Activated CD8-positive, alpha-beta T cell treated with anti-CD3 and anti-CD28 coated beads for 36 hours (primary cell): ENCODE results near the gene PDCD6IP. TPM values are rescaled to one million over a fixed set of nuclear protein-coding genes. Genes with fewer than 3 reads are reported as not detected.
"Not testable (repeated sequence)": the region's sequence is repeated elsewhere in the genome, so short reads cannot be mapped to it uniquely, and the experiment has no call there.

ENCODE experiments used
- ATAC-seq: fragments of 200-7000 bp; cut with Tn5 transposase; one replicate; pipeline ENCODE4 v1.10.0; 2021; ENCODE audit warnings: mild to moderate bottlenecking, moderate library complexity
- CTCF ChIA-PET: fragments of 350-600 bp; sonication (Branson Sonifier 250); formaldehyde crosslinking; loops from one replicate; lab custom pipeline; 2021; ENCODE audit warnings: antibody characterized with exemption; lab: Charles Lee
- POLR2A ChIA-PET: fragments of 350-600 bp; sonication (Branson Sonifier 250); formaldehyde crosslinking; loops from one replicate; lab custom pipeline; 2021; ENCODE audit warnings: antibody characterized with exemption; lab: Charles Lee
- DNase-seq: peaks from one replicate; pipeline ENCODE4 v3.0.0-alpha.2; 2020
- H3K27ac Mint-ChIP-seq: one replicate; pipeline ENCODE4 v1.8.0; 2021; ENCODE audit warnings: mild to moderate bottlenecking, mixed read lengths
- H3K27me3 Mint-ChIP-seq: one replicate; pipeline ENCODE4 v1.8.0; 2021; ENCODE audit warnings: mixed read lengths
- H3K36me3 Mint-ChIP-seq: one replicate; pipeline ENCODE4 v1.8.0; 2021; ENCODE audit warnings: low read depth, mixed read lengths
- H3K4me1 Mint-ChIP-seq: one replicate; pipeline ENCODE4 v1.8.0; 2021; ENCODE audit warnings: low read depth, mixed read lengths
- H3K4me3 Mint-ChIP-seq: one replicate; pipeline ENCODE4 v1.8.0; 2021; ENCODE audit warnings: mild to moderate bottlenecking, moderate library complexity, mixed read lengths
- H3K9me3 Mint-ChIP-seq: one replicate; pipeline ENCODE4 v1.8.0; 2021; ENCODE audit warnings: mixed read lengths
- CTCF ChIP-seq: fragments of 200-600 bp; IDR thresholded peaks from one replicate; pipeline ENCODE4 v1.8.0; 2022; ENCODE audit warnings: antibody characterized with exemption, mild to moderate bottlenecking
- intact Hi-C: fragments of 100-400 bp; cut with micrococcal nuclease; formaldehyde crosslinking; loops from one replicate; pipeline ENCODE4 v1.10.0; 2022
- total RNA-seq, 2 experiments: library from RNA; stranded (reverse); gene quantifications; one replicate each; pipeline ENCODE4 v1.2.3, GENCODE V29; 2021

PDCD6IP gene
- total RNA-seq: 100 to 1,000 TPM; 139 to 146 TPM

GRCh38 chr3:33798418-33799201 lies at the start of gene PDCD6IP:
Gene PDCD6IP, plus strand, starts transcription at chr3:33798630. Its CDS starts 99 bp downstream, at chr3:33798729.
- intact Hi-C loops: no loop called here

GRCh38 chr3:33749546-33750210 lies 48.8 kb upstream of the PDCD6IP start:
- H3K36me3 Mint-ChIP-seq: peaks cover 5% of the 10 kb centered on the region
- intact Hi-C loops: no loop called here
- H3K27ac Mint-ChIP-seq: no peak overlapping the region
- no peak overlapping the region for H3K4me3 Mint-ChIP-seq
- DNase-seq: no peak
- ATAC-seq: peak; percentile 24
- H3K27me3 Mint-ChIP-seq: peaks cover 5% of the 10 kb centered on the region
- ChIA-PET POLR2A (no interaction called here), CTCF (no interaction called here)
- peaks cover 11% of the 10 kb centered on the region for H3K4me1 Mint-ChIP-seq
- H3K9me3 Mint-ChIP-seq: peaks cover 6% of the 10 kb centered on the region
- no peak for TF ChIP-seq CTCF

More at GRCh38 chr3:33798418-33799201, at the start of gene PDCD6IP:
- H3K27ac Mint-ChIP-seq: peak within 1 kb of the TSS; percentile 92
- ChIA-PET POLR2A (interaction anchor here (0.6 to 1.7 kb wide), 20 partner anchors 9 to 360 kb away, joined by 3 to 8 read pairs (median 3); partner anchors contain the start of gene UBP1), CTCF (interaction anchor here (0.8 to 3.2 kb wide), 7 partner anchors 11 to 723 kb away, joined by 3 to 22 read pairs (median 4); no protein-coding TSS in a partner anchor)
- peak; percentile 92 for DNase-seq
- H3K36me3 Mint-ChIP-seq: peaks cover 19% of the 10 kb centered on the region
- no peaks in the 10 kb centered on the region for H3K9me3 Mint-ChIP-seq
- H3K27me3 Mint-ChIP-seq: no peaks in the 10 kb centered on the region
- H3K4me1 Mint-ChIP-seq: peaks cover 45% of the 10 kb centered on the region
- H3K4me3 Mint-ChIP-seq: peak within 1 kb of the TSS; percentile 84
- peak; percentile 90 for ATAC-seq
- TF ChIP-seq CTCF: peak; percentile 35

- ChIA-PET CTCF (no interaction called here), POLR2A (interaction anchor here (1.8 kb wide), 1 partner anchor 48 kb away, joined by 5 read pairs; the partner anchor contains the start of gene PDCD6IP)
- H3K27me3 Mint-ChIP-seq: peaks cover 5% of the 10 kb centered on the region
- intact Hi-C loops: no loop called here
- no peak overlapping the region for H3K27ac Mint-ChIP-seq
- DNase-seq: no peak
- no peak for ATAC-seq
- peaks cover 11% of the 10 kb centered on the region for H3K4me1 Mint-ChIP-seq
- no peak for TF ChIP-seq CTCF
- peaks cover 5% of the 10 kb centered on the region for H3K36me3 Mint-ChIP-seq
- H3K4me3 Mint-ChIP-seq: no peak overlapping the region
- H3K9me3 Mint-ChIP-seq: peaks cover 10% of the 10 kb centered on the region
Observed at GRCh38 chr3:33750211-33750548, 48.2 kb upstream of the PDCD6IP start.

GRCh38 chr3:33751336-33751735 lies 47.1 kb upstream of the PDCD6IP start:
- TF ChIP-seq CTCF: no peak
- Mint-ChIP-seq H3K4me1 (peaks cover 11% of the 10 kb centered on the region), H3K27me3 (peaks cover 5% of the 10 kb centered on the region), H3K9me3 (peaks cover 10% of the 10 kb centered on the region), H3K27ac (no peak overlapping the region), H3K4me3 (no peak overlapping the region), H3K36me3 (peaks cover 5% of the 10 kb centered on the region)
- peak; percentile 64 for ATAC-seq
- POLR2A ChIA-PET: interaction anchor here (1.8 kb wide), 1 partner anchor 47 kb away, joined by 5 read pairs; the partner anchor contains the start of gene PDCD6IP
- no peak for DNase-seq
- CTCF ChIA-PET: interaction anchor here (0.9 to 1.0 kb wide), 3 partner anchors 24 to 492 kb away, joined by 3 read pairs; no protein-coding TSS in a partner anchor
- intact Hi-C loops: no loop called here

- POLR2A ChIA-PET, H3K27me3 Mint-ChIP-seq, DNase-seq, intact Hi-C loops, H3K4me3 Mint-ChIP-seq, H3K27ac Mint-ChIP-seq, H3K36me3 Mint-ChIP-seq, ATAC-seq, H3K9me3 Mint-ChIP-seq: not testable (repeated sequence)
- peaks cover 11% of the 10 kb centered on the region for H3K4me1 Mint-ChIP-seq
- CTCF ChIA-PET: interaction anchor here (0.9 kb wide), 1 partner anchor 33 kb away, joined by 3 read pairs; no protein-coding TSS in a partner anchor
Observed at GRCh38 chr3:33754391-33754790, 44.0 kb upstream of the PDCD6IP start.
